GM12891 (cell line): ENCODE results near the gene DGAT2.

Experiments
- DNase-seq: peaks from one replicate; pipeline ENCODE4 v3.0.0; 2011; ENCODE audit warnings: low spot score; ENCODE audit not compliant: insufficient read length
- FAIRE-seq: peaks from 2 replicates; lab custom pipeline; 2011; peaks lifted over from hg19 to GRCh38; lab: Jason Lieb, UNC
- PAX5 ChIP-seq: IDR thresholded peaks from 2 replicates; pipeline ENCODE4 v1.6.1; 2011; ENCODE audit warnings: low read length, moderate library complexity, mild to moderate bottlenecking; ENCODE audit not compliant: insufficient read depth, severe bottlenecking
- POLR2A ChIP-seq: IDR thresholded peaks from 2 replicates; pipeline ENCODE4 v1.6.1; 2011; ENCODE audit warnings: low read depth, low read length, control low read depth
- POLR2AphosphoS5 ChIP-seq: IDR thresholded peaks from 2 replicates; pipeline ENCODE4 v1.6.1; 2011; ENCODE audit warnings: low read depth, low read length, control low read depth
- POU2F2 ChIP-seq: IDR thresholded peaks from 2 replicates; pipeline ENCODE4 v1.6.1; 2011; ENCODE audit warnings: low read depth, mild to moderate bottlenecking, control low read depth, low read length, moderate library complexity
- SPI1 ChIP-seq: IDR thresholded peaks from 2 replicates; pipeline ENCODE4 v1.6.1; 2011; ENCODE audit warnings: low read depth, low read length, control low read depth
- TAF1 ChIP-seq: IDR thresholded peaks from 2 replicates; pipeline ENCODE4 v1.6.1; 2011; ENCODE audit warnings: low read depth, low read length, control low read depth

DGAT2 gene

GRCh38 chr11:75823415-75823814, 54.8 kb downstream of the DGAT2 start:
- DNase-seq (no peak), FAIRE-seq (peak; percentile 69)
- no peak for TF ChIP-seq SPI1
- no peak for TF ChIP-seq POU2F2
- TF ChIP-seq PAX5 = no peak
- TF ChIP-seq POLR2A = no peak
- TF ChIP-seq TAF1 = no peak
- no peak for TF ChIP-seq POLR2AphosphoS5

- FAIRE-seq = no peak
- DNase-seq = no peak
- TF ChIP-seq POU2F2 (no peak), TAF1 (no peak), PAX5 (no peak), POLR2AphosphoS5 (no peak)
These were observed 55.4 kb downstream of the DGAT2 start for GRCh38 chr11:75823946-75824345.

- DNase-seq (no peak), FAIRE-seq (no peak)
- peak; percentile 28; the same call in 1 of the 2 replicates for TF ChIP-seq SPI1
- no peak for TF ChIP-seq POLR2A
These were observed 58.1 kb downstream of the DGAT2 start for GRCh38 chr11:75826461-75827230.

GRCh38 chr11:75827562-75827961, 59.0 kb downstream of the DGAT2 start:
- FAIRE-seq = no peak
- TF ChIP-seq POU2F2 = no peak
- TF ChIP-seq TAF1 = no peak
- TF ChIP-seq PAX5 = no peak
- DNase-seq = no peak

GRCh38 chr11:75831915-75832502, 63.4 kb downstream of the DGAT2 start:
- no peak for DNase-seq
- FAIRE-seq = no peak

GRCh38 chr11:75834728-75835127, 66.2 kb downstream of the DGAT2 start:
- FAIRE-seq (no peak), DNase-seq (no peak)
- TF ChIP-seq POLR2AphosphoS5 (no peak), TAF1 (no peak), POLR2A (no peak), SPI1 (no peak), PAX5 (no peak)

More at GRCh38 chr11:75831915-75832502, 63.4 kb downstream of the DGAT2 start:
- TF ChIP-seq PAX5 = no peak
- TF ChIP-seq POU2F2 = no peak
- TF ChIP-seq TAF1 = no peak
- no peak for TF ChIP-seq SPI1
- no peak for TF ChIP-seq POLR2AphosphoS5
- TF ChIP-seq POLR2A = no peak

- TF ChIP-seq POLR2A (no peak), PAX5 (no peak), SPI1 (no peak), POU2F2 (no peak)
- DNase-seq = no peak
- peak; percentile 55 for FAIRE-seq
These were observed 67.8 kb downstream of the DGAT2 start for GRCh38 chr11:75836417-75836816.

- TF ChIP-seq POU2F2 = no peak
- TF ChIP-seq POLR2AphosphoS5 = no peak
- no peak for TF ChIP-seq SPI1
- no peak for FAIRE-seq
- no peak for DNase-seq
These were observed 71.3 kb downstream of the DGAT2 start for GRCh38 chr11:75839851-75840250.

GRCh38 chr11:75840522-75840921, 71.9 kb downstream of the DGAT2 start:
- no peak for TF ChIP-seq POU2F2
- DNase-seq (no peak), FAIRE-seq (no peak)

- DNase-seq (no peak), FAIRE-seq (no peak)
- TF ChIP-seq TAF1 (no peak), PAX5 (no peak), SPI1 (no peak), POLR2A (no peak), POLR2AphosphoS5 (no peak), POU2F2 (no peak)
These were observed 73.2 kb downstream of the DGAT2 start for GRCh38 chr11:75841739-75842138.

GRCh38 chr11:75845324-75845723, 76.7 kb downstream of the DGAT2 start:
- no peak for DNase-seq
- TF ChIP-seq PAX5 (no peak), TAF1 (no peak), POLR2AphosphoS5 (no peak), POLR2A (no peak), SPI1 (no peak), POU2F2 (no peak)
- no peak for FAIRE-seq
